GM21381 (cell line): Measurements from ENCODE around the gene PTOV1.

Experiments used
- ATAC-seq: cut with Tn5 transposase; IDR thresholded peaks from one replicate; pipeline ENCODE4 v1.9.1; 2021; ENCODE audit warnings: mild to moderate bottlenecking, moderate library complexity; ENCODE audit not compliant: unreplicated experiment

PTOV1 gene

GRCh38 chr19:49850487-49851342 lies at the start of gene PTOV1:
PTOV1 (plus strand) TSS chr19:49851159.
- peak; percentile 71 for ATAC-seq

- no peak for ATAC-seq
Measured at GRCh38 chr19:49801401-49801888, 49.5 kb upstream of the PTOV1 start.

- no peak for ATAC-seq
Measured at GRCh38 chr19:49801966-49802661, 48.8 kb upstream of the PTOV1 start.

GRCh38 chr19:49802836-49803528 lies 48.0 kb upstream of the PTOV1 start:
- ATAC-seq, result no peak

- ATAC-seq, result no peak
Measured at GRCh38 chr19:49803529-49803856, 47.5 kb upstream of the PTOV1 start.

- no peak for ATAC-seq
Measured at GRCh38 chr19:49805822-49806619, 44.9 kb upstream of the PTOV1 start.

GRCh38 chr19:49806620-49806959 lies 44.4 kb upstream of the PTOV1 start:
- no peak for ATAC-seq

- ATAC-seq, result no peak
Measured at GRCh38 chr19:49807058-49807903, 43.7 kb upstream of the PTOV1 start.

GRCh38 chr19:49807904-49808675 lies 42.9 kb upstream of the PTOV1 start:
- no peak for ATAC-seq

GRCh38 chr19:49808711-49809159 lies 42.2 kb upstream of the PTOV1 start:
- ATAC-seq, result no peak

- no peak for ATAC-seq
Measured at GRCh38 chr19:49809160-49809940, 41.6 kb upstream of the PTOV1 start.

- no peak for ATAC-seq
Measured at GRCh38 chr19:49809941-49810389, 41.0 kb upstream of the PTOV1 start.

- ATAC-seq, result no peak
Measured at GRCh38 chr19:49811328-49811727, 39.6 kb upstream of the PTOV1 start.

GRCh38 chr19:49812452-49812996 lies 38.4 kb upstream of the PTOV1 start:
- no peak for ATAC-seq

- ATAC-seq, result peak; percentile 56
Measured at GRCh38 chr19:49812997-49813861, 37.7 kb upstream of the PTOV1 start, which contains the start of gene FUZ. FUZ (minus strand) TSS chr19:49813292; CDS start chr19:49813106, 186 bp downstream.

GRCh38 chr19:49814010-49814409 lies 36.9 kb upstream of the PTOV1 start:
- no peak for ATAC-seq

- ATAC-seq, result no peak
Measured at GRCh38 chr19:49816590-49816989, 34.4 kb upstream of the PTOV1 start.
